ENCODE data around the gene PDZD2.

Gene PDZD2

GRCh38 chr5:31708089-31708488, 69.2 kb downstream of the PDZD2 start:
- Histone ChIP-seq H3K4me3 (replicated peaks; ENCODE audit: insufficient read depth, low read length) (no peak overlapping the region), H3K27me3 (ENCODE audit: insufficient read depth, poor library complexity, severe bottlenecking) (no peaks in the 10 kb centered on the region), H3K27ac (replicated peaks) (no peak overlapping the region)
- DNase-seq (ENCODE audit: low read depth in 1 of 2, low spot score in 1 of 2): no peak
- TF ChIP-seq, protein P1, sequence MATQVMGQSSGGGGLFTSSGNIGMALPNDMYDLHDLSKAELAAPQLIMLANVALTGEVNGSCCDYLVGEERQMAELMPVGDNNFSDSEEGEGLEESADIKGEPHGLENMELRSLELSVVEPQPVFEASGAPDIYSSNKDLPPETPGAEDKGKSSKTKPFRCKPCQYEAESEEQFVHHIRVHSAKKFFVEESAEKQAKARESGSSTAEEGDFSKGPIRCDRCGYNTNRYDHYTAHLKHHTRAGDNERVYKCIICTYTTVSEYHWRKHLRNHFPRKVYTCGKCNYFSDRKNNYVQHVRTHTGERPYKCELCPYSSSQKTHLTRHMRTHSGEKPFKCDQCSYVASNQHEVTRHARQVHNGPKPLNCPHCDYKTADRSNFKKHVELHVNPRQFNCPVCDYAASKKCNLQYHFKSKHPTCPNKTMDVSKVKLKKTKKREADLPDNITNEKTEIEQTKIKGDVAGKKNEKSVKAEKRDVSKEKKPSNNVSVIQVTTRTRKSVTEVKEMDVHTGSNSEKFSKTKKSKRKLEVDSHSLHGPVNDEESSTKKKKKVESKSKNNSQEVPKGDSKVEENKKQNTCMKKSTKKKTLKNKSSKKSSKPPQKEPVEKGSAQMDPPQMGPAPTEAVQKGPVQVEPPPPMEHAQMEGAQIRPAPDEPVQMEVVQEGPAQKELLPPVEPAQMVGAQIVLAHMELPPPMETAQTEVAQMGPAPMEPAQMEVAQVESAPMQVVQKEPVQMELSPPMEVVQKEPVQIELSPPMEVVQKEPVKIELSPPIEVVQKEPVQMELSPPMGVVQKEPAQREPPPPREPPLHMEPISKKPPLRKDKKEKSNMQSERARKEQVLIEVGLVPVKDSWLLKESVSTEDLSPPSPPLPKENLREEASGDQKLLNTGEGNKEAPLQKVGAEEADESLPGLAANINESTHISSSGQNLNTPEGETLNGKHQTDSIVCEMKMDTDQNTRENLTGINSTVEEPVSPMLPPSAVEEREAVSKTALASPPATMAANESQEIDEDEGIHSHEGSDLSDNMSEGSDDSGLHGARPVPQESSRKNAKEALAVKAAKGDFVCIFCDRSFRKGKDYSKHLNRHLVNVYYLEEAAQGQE (IDR thresholded peaks at IDR 0.05; ENCODE audit: insufficient replicate concordance, low read depth): no peak
- no peak for TF ChIP-seq SPI1 (IDR thresholded peaks at IDR 0.05; ENCODE audit: borderline replicate concordance, low read depth)
- TF ChIP-seq POLR2AphosphoS5 (IDR thresholded peaks at IDR 0.05; ENCODE audit: low read depth): no peak
- TF ChIP-seq, protein P2, sequence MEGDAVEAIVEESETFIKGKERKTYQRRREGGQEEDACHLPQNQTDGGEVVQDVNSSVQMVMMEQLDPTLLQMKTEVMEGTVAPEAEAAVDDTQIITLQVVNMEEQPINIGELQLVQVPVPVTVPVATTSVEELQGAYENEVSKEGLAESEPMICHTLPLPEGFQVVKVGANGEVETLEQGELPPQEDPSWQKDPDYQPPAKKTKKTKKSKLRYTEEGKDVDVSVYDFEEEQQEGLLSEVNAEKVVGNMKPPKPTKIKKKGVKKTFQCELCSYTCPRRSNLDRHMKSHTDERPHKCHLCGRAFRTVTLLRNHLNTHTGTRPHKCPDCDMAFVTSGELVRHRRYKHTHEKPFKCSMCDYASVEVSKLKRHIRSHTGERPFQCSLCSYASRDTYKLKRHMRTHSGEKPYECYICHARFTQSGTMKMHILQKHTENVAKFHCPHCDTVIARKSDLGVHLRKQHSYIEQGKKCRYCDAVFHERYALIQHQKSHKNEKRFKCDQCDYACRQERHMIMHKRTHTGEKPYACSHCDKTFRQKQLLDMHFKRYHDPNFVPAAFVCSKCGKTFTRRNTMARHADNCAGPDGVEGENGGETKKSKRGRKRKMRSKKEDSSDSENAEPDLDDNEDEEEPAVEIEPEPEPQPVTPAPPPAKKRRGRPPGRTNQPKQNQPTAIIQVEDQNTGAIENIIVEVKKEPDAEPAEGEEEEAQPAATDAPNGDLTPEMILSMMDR (IDR thresholded peaks at IDR 0.05; ENCODE audit: insufficient read depth, low read length): no peak
- no peak for TF ChIP-seq GABPA (IDR thresholded peaks at IDR 0.05; ENCODE audit: low read depth)

DNA sequence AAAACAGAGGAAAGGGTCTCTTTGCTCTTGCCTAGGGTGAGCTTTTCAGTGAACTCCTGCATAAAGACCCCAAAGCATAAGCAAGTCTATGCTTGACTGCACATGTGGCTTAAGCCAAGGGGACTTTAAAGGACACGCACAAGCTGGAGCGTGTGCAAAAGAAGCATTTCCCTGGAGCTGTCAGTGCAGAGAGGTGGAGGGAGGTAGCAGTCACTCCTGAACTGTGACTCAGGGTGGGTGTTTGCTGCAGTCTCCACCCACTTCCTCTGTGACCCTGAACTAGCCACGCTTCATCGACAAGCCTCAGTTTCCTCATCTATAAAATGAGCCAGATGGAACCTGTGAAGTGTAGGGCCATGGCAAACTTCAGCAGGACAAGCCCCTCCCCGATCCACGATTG, 72.4 kb downstream of the PDZD2 start:
- DNase-seq (ENCODE audit: low read depth in 1 of 2, low spot score in 1 of 2): no peak
- H3K27ac ChIP-seq (replicated peaks): no peak overlapping the region
- TF ChIP-seq SPI1 (IDR thresholded peaks at IDR 0.05; ENCODE audit: borderline replicate concordance, low read depth): no peak
- TF ChIP-seq, protein P2 (IDR thresholded peaks at IDR 0.05; ENCODE audit: insufficient read depth, low read length): no peak
- TF ChIP-seq POLR2AphosphoS5 (IDR thresholded peaks at IDR 0.05; ENCODE audit: low read depth): no peak
- TF ChIP-seq, protein P1 (IDR thresholded peaks at IDR 0.05; ENCODE audit: insufficient replicate concordance, low read depth): no peak

GRCh38 chr5:31711935-31712592, 73.1 kb downstream of the PDZD2 start:
- no peak for TF ChIP-seq GABPA (IDR thresholded peaks at IDR 0.05; ENCODE audit: low read depth)
- TF ChIP-seq, protein P2 (IDR thresholded peaks at IDR 0.05; ENCODE audit: insufficient read depth, low read length): no peak
- no peak for TF ChIP-seq SPI1 (IDR thresholded peaks at IDR 0.05; ENCODE audit: borderline replicate concordance, low read depth)
- TF ChIP-seq, protein P1 (IDR thresholded peaks at IDR 0.05; ENCODE audit: insufficient replicate concordance, low read depth): no peak
- TF ChIP-seq POLR2AphosphoS5 (IDR thresholded peaks at IDR 0.05; ENCODE audit: low read depth): no peak
- no peak overlapping the region for H3K27ac ChIP-seq (replicated peaks)
- no peaks in the 10 kb centered on the region for H3K27me3 ChIP-seq (ENCODE audit: insufficient read depth, poor library complexity, severe bottlenecking)
- no peak for DNase-seq (ENCODE audit: low read depth in 1 of 2, low spot score in 1 of 2)
- no peak overlapping the region for H3K4me3 ChIP-seq (replicated peaks; ENCODE audit: insufficient read depth, low read length)

More for the DNA sequence above, 72.4 kb downstream of the PDZD2 start:
- no peak overlapping the region for H3K4me3 ChIP-seq (replicated peaks; ENCODE audit: insufficient read depth, low read length)
- no peaks in the 10 kb centered on the region for H3K27me3 ChIP-seq (ENCODE audit: insufficient read depth, poor library complexity, severe bottlenecking)

Measured in HL-60 (cell line).